Liver (tissue), 3 donors: ENCODE data around the gene TRAFD1.

Experiments
- FOXA1 ChIP-seq: IDR thresholded peaks from 2 replicates; pipeline ENCODE4 v1.6.1; 2016; ENCODE audit warnings: antibody characterized with exemption
- JUND ChIP-seq, 2 donors: IDR thresholded peaks; 2 replicates each; pipeline ENCODE4 v1.6.1; 2016; ENCODE audit warnings: antibody characterized with exemption in 2 of 2
- MAX ChIP-seq: IDR thresholded peaks from 2 replicates; pipeline ENCODE4 v1.6.1; 2016; ENCODE audit warnings: antibody characterized with exemption
- RAD21 ChIP-seq, 2 donors: IDR thresholded peaks; 2 replicates each; pipeline ENCODE4 v1.6.1; 2016; ENCODE audit warnings: antibody characterized with exemption in 2 of 2, mild to moderate bottlenecking in 2 of 2
- TF ChIP-seq, protein P1 (sequence below): fragments of 150-350 bp; IDR thresholded peaks from 2 replicates; pipeline ENCODE4 v1.5.1; 2017; ENCODE audit warnings: improper control_type of control experiment, low read depth, low read length; ENCODE audit not compliant: missing input control
- donor health status: healthy.
- donor health status: healthy.

DNA sequence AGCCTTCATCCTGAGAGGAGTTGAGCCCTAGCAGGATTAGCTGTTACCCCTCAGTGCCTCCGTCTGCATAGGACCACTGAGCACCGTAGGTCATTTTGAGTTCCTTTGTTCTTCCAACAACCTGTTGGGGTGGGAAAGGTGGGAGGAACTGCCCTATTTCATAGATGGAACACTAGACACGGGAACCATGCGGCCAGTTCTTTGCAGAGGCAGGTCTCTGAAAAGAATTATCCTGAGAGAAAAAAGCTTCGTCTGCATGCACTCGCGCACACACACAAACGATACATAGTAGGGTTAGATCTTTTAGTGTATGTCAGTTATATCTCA, 28.5 kb downstream of the TRAFD1 start:
- TF ChIP-seq RAD21 (IDR thresholded peaks at IDR 0.05), result no peak
- TF ChIP-seq, protein P1, sequence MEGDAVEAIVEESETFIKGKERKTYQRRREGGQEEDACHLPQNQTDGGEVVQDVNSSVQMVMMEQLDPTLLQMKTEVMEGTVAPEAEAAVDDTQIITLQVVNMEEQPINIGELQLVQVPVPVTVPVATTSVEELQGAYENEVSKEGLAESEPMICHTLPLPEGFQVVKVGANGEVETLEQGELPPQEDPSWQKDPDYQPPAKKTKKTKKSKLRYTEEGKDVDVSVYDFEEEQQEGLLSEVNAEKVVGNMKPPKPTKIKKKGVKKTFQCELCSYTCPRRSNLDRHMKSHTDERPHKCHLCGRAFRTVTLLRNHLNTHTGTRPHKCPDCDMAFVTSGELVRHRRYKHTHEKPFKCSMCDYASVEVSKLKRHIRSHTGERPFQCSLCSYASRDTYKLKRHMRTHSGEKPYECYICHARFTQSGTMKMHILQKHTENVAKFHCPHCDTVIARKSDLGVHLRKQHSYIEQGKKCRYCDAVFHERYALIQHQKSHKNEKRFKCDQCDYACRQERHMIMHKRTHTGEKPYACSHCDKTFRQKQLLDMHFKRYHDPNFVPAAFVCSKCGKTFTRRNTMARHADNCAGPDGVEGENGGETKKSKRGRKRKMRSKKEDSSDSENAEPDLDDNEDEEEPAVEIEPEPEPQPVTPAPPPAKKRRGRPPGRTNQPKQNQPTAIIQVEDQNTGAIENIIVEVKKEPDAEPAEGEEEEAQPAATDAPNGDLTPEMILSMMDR, result no peak
- TF ChIP-seq JUND (IDR thresholded peaks at IDR 0.05), result no peak
- TF ChIP-seq FOXA1, result no peak
- no peak for TF ChIP-seq MAX
